GM19468 (cell line): ENCODE measurements around the gene KLHDC7B.
"Not testable (repeated sequence)": the region's sequence is repeated elsewhere in the genome, so short reads cannot be mapped to it uniquely, and the experiment has no call there.

Source experiments
- ATAC-seq: cut with Tn5 transposase; IDR thresholded peaks from one replicate; pipeline ENCODE4 v1.9.1; 2021; ENCODE audit warnings: mild to moderate bottlenecking, moderate library complexity, moderate number of reproducible peaks; ENCODE audit not compliant: unreplicated experiment; ENCODE audit errors: extremely low read depth

The KLHDC7B gene

GRCh38 chr22:50516891-50517290 lies 28.8 kb upstream of the KLHDC7B start:
- ATAC-seq = no peak

GRCh38 chr22:50517495-50518260 lies 28.0 kb upstream of the KLHDC7B start:
- ATAC-seq = no peak

- ATAC-seq = no peak
Observed at GRCh38 chr22:50518606-50519005, 27.1 kb upstream of the KLHDC7B start.

GRCh38 chr22:50519151-50519550 lies 26.5 kb upstream of the KLHDC7B start:
- no peak for ATAC-seq

- not testable (repeated sequence) for ATAC-seq
Observed at GRCh38 chr22:50520184-50520583, 25.5 kb upstream of the KLHDC7B start.

- no peak for ATAC-seq
Observed at GRCh38 chr22:50520826-50521453, 24.8 kb upstream of the KLHDC7B start.

- ATAC-seq = no peak
Observed at GRCh38 chr22:50521710-50522109, 24.0 kb upstream of the KLHDC7B start.

GRCh38 chr22:50522208-50522805 lies 23.4 kb upstream of the KLHDC7B start:
- ATAC-seq = no peak

- no peak for ATAC-seq
Observed at GRCh38 chr22:50522806-50523438, 22.8 kb upstream of the KLHDC7B start.

GRCh38 chr22:50523458-50523805 lies 22.3 kb upstream of the KLHDC7B start:
- ATAC-seq = no peak

- no peak for ATAC-seq
Observed at GRCh38 chr22:50523806-50524675, 21.7 kb upstream of the KLHDC7B start.

- no peak for ATAC-seq
Observed at GRCh38 chr22:50524676-50525103, 21.0 kb upstream of the KLHDC7B start.

GRCh38 chr22:50525104-50525857 lies 20.4 kb upstream of the KLHDC7B start, which contains the start of gene SCO2:
TSS of gene SCO2 (minus strand) at chr22:50525598. CDS start at chr22:50524411, 1,187 bp downstream.
- ATAC-seq = peak; percentile 15

- ATAC-seq = no peak
Observed at GRCh38 chr22:50525858-50526107, 19.9 kb upstream of the KLHDC7B start.

GRCh38 chr22:50526108-50526833 lies 19.4 kb upstream of the KLHDC7B start:
- peak; percentile 2 for ATAC-seq

- ATAC-seq = no peak
Observed at GRCh38 chr22:50526834-50527801, 18.6 kb upstream of the KLHDC7B start.

GRCh38 chr22:50527921-50528681 lies 17.6 kb upstream of the KLHDC7B start:
- ATAC-seq = no peak
